Measurements from ENCODE around the gene RTL5.

Gene RTL5

DNA sequence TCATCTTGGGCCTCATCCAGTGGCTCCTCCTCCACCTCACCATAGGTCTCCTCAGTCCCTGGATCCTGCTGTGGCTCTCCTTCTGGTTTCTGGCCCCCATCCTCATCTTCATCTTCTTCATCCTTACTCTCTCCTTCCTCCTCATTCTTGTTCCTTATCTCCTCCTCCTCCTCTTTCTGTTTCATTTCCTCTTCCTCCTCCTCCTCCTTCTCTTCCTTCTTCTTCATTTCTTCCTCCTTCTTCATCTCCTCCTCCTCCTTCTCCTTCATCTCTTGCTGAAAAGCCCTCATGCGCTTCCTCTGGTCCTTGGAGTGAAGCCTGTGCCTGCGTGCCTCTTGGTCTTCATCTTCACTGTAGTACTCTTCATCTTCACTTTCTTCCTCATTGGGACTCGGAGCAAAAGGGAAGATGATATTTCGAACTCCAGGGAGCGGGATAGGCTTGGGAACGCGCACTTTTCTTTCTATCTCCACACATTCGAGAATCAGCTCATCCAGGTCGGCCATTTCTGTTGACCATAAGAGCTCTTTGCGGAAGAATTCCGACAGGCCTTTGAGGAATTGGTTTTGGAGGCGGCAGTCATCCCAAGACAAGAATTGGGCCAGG is 1.5 kb downstream of the RTL5 start:
- no peaks in the 10 kb centered on the region for H3K9me2 ChIP-seq (ENCODE audit: low read depth, low read length)
- no peaks in the 10 kb centered on the region for H3K27me3 ChIP-seq (ENCODE audit: insufficient read depth, low read length)
- TF ChIP-seq EZH2 (IDR thresholded peaks at IDR 0.05; ENCODE audit: borderline replicate concordance, low read length), result no peak
- TF ChIP-seq, protein P1, sequence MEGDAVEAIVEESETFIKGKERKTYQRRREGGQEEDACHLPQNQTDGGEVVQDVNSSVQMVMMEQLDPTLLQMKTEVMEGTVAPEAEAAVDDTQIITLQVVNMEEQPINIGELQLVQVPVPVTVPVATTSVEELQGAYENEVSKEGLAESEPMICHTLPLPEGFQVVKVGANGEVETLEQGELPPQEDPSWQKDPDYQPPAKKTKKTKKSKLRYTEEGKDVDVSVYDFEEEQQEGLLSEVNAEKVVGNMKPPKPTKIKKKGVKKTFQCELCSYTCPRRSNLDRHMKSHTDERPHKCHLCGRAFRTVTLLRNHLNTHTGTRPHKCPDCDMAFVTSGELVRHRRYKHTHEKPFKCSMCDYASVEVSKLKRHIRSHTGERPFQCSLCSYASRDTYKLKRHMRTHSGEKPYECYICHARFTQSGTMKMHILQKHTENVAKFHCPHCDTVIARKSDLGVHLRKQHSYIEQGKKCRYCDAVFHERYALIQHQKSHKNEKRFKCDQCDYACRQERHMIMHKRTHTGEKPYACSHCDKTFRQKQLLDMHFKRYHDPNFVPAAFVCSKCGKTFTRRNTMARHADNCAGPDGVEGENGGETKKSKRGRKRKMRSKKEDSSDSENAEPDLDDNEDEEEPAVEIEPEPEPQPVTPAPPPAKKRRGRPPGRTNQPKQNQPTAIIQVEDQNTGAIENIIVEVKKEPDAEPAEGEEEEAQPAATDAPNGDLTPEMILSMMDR (IDR thresholded peaks at IDR 0.05; ENCODE audit: low read length), result no peak
- no peak overlapping the region for H3K9ac ChIP-seq (ENCODE audit: low read length)
- no peak overlapping the region for H3K4me3 ChIP-seq (ENCODE audit: low read depth, low read length, poor library complexity, severe bottlenecking)
- no peaks in the 10 kb centered on the region for H3K79me2 ChIP-seq (ENCODE audit: insufficient read depth, low read length)
- no peaks in the 10 kb centered on the region for H3K36me3 ChIP-seq (ENCODE audit: insufficient read depth, low read length)
- no peaks in the 10 kb centered on the region for H4K20me1 ChIP-seq (ENCODE audit: insufficient read depth, low read length)
- H3K27ac ChIP-seq (ENCODE audit: low read depth, low read length, poor library complexity, severe bottlenecking), result no peak overlapping the region
- no peaks in the 10 kb centered on the region for H3F3A ChIP-seq (ENCODE audit: insufficient read depth, low read length)
- H3K4me2 ChIP-seq (ENCODE audit: low read length), result no peak overlapping the region
- no peaks in the 10 kb centered on the region for H3K9me3 ChIP-seq (ENCODE audit: low read length)
- H3K4me1 ChIP-seq (ENCODE audit: insufficient read depth, low read length, severe bottlenecking), result no peaks in the 10 kb centered on the region
- H2AFZ ChIP-seq (ENCODE audit: low read length), result no peak overlapping the region

DNA sequence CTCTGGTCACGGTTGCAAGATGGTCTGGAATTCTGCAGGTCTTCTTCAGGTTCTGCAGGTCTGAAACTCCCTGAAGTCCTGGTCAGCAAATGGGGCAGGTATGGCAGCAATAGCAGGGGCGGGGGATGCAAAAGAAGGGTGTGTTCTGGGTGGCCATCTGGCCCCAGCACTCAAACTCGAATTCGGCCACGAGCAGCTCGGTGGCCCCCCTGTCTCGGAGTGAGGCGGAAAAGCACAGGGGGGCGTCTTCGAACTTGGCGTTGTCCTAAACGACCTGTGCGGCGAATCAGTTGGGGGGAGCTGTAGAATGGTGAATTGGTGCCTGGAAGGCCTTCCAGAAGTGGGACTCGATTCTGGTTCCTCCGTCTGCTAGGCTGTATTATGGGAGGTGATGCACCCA is 2.1 kb downstream of the RTL5 start:
- Histone ChIP-seq H3K9me3 (ENCODE audit: low read length) (no peaks in the 10 kb centered on the region), H3K27me3 (ENCODE audit: insufficient read depth, low read length) (no peaks in the 10 kb centered on the region), H3K4me2 (ENCODE audit: low read length) (no peak overlapping the region), H3K4me3 (ENCODE audit: low read depth, low read length, poor library complexity, severe bottlenecking) (no peak overlapping the region), H3K9me2 (ENCODE audit: low read depth, low read length) (no peaks in the 10 kb centered on the region), H3K9ac (ENCODE audit: low read length) (no peak overlapping the region), H4K20me1 (ENCODE audit: insufficient read depth, low read length) (no peaks in the 10 kb centered on the region), H3K27ac (ENCODE audit: low read depth, low read length, poor library complexity, severe bottlenecking) (no peak overlapping the region), H3F3A (ENCODE audit: insufficient read depth, low read length) (no peaks in the 10 kb centered on the region), H3K79me2 (ENCODE audit: insufficient read depth, low read length) (no peaks in the 10 kb centered on the region), H2AFZ (ENCODE audit: low read length) (no peak overlapping the region), H3K36me3 (ENCODE audit: insufficient read depth, low read length) (no peaks in the 10 kb centered on the region), H3K4me1 (ENCODE audit: insufficient read depth, low read length, severe bottlenecking) (no peaks in the 10 kb centered on the region)
- TF ChIP-seq, protein P1 (IDR thresholded peaks at IDR 0.05; ENCODE audit: low read length), result no peak
- no peak for TF ChIP-seq EZH2 (IDR thresholded peaks at IDR 0.05; ENCODE audit: borderline replicate concordance, low read length)

DNA sequence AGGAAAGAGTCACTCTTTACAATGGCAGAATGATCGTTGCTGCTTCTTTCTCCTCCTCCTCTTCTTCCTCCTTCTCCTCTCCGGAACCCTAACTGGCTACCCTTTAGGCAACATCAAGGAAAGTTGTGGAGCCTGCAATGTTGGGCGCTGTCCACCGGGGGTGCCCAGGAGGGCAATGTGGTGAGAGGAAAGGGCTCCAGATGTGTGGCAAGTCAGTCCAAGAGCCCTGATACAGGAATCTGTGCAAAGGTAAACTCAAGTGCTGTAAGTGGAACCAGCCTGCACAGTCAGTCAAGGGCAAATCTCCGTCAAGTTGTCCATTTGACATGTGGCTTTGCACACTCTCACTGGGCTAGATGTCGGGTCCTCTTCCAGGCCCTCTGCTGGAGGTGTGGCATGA is 2.8 kb downstream of the RTL5 start:
- TF ChIP-seq EZH2 (IDR thresholded peaks at IDR 0.05; ENCODE audit: borderline replicate concordance, low read length), result no peak
- TF ChIP-seq, protein P1 (IDR thresholded peaks at IDR 0.05; ENCODE audit: low read length), result no peak
- Histone ChIP-seq H3K9me3 (ENCODE audit: low read length) (no peaks in the 10 kb centered on the region), H3K27ac (ENCODE audit: low read depth, low read length, poor library complexity, severe bottlenecking) (no peak overlapping the region), H3F3A (ENCODE audit: insufficient read depth, low read length) (no peaks in the 10 kb centered on the region), H3K27me3 (ENCODE audit: insufficient read depth, low read length) (no peaks in the 10 kb centered on the region), H3K4me2 (ENCODE audit: low read length) (no peak overlapping the region), H3K4me3 (ENCODE audit: low read depth, low read length, poor library complexity, severe bottlenecking) (no peak overlapping the region), H2AFZ (ENCODE audit: low read length) (no peak overlapping the region), H3K9ac (ENCODE audit: low read length) (no peak overlapping the region), H3K79me2 (ENCODE audit: insufficient read depth, low read length) (no peaks in the 10 kb centered on the region), H3K36me3 (ENCODE audit: insufficient read depth, low read length) (no peaks in the 10 kb centered on the region), H3K4me1 (ENCODE audit: insufficient read depth, low read length, severe bottlenecking) (no peaks in the 10 kb centered on the region), H3K9me2 (ENCODE audit: low read depth, low read length) (no peaks in the 10 kb centered on the region), H4K20me1 (ENCODE audit: insufficient read depth, low read length) (no peaks in the 10 kb centered on the region)
